Panc1 (cell line): Measurements from ENCODE around the gene MYH4. TPM values are rescaled to one million over a fixed set of nuclear protein-coding genes. Genes with fewer than 3 reads are reported as not detected.

ENCODE experiments used
- ATAC-seq: fragments of 200-7000 bp; cut with Tn5 transposase; 2 replicates; pipeline ENCODE4 v1.9.1; 2020; ENCODE audit warnings: mild to moderate bottlenecking, moderate library complexity
- BruUV-seq: library from RNA; stranded (reverse); fragments of 400-500 nt; replicated peaks from 2 replicates; lab custom pipeline; 2021; lab: Mats Ljungman, UMichigan
- CTCF ChIA-PET: fragments of 300-600 bp; sonication (Branson Sonifier 250); formaldehyde crosslinking; loops from one replicate; lab custom pipeline; 2022; ENCODE audit warnings: antibody characterized with exemption; lab: Charles Lee
- POLR2A ChIA-PET: fragments of 300-600 bp; sonication (Branson Sonifier 250); formaldehyde crosslinking; loops from one replicate; lab custom pipeline; 2022; ENCODE audit warnings: antibody characterized with exemption; lab: Charles Lee
- DNase-seq: peaks from one replicate; pipeline ENCODE4 v3.0.0-alpha.2; 2010; ENCODE audit warnings: low read depth, low spot score
- H3K27ac ChIP-seq: 2 replicates; pipeline ENCODE4 v1.5.1; 2011; ENCODE audit warnings: mild to moderate bottlenecking, low read length, inconsistent platforms
- H3K27me3 ChIP-seq: fragments of 200-500 bp; sonication (Bioruptor generic); 2 replicates; pipeline ENCODE4 v1.6.0; 2014; ENCODE audit warnings: low read length, inconsistent platforms; ENCODE audit not compliant: control insufficient read depth, insufficient read depth
- H3K36me3 ChIP-seq: fragments of 200-500 bp; sonication (Bioruptor generic); 2 replicates; pipeline ENCODE4 v1.5.1; 2014; ENCODE audit warnings: inconsistent platforms, mild to moderate bottlenecking, low read length, moderate library complexity; ENCODE audit not compliant: control insufficient read depth, insufficient read depth
- H3K4me1 ChIP-seq: 2 replicates; pipeline ENCODE4 v1.5.1; 2011; ENCODE audit warnings: inconsistent platforms, mild to moderate bottlenecking, low read length, moderate library complexity; ENCODE audit not compliant: control insufficient read depth, insufficient read depth
- H3K4me3 ChIP-seq, 2 experiments: 2 replicates each; pipeline ENCODE4 v1.5.1; 2011 to 2012; ENCODE audit warnings: low read depth in 2 of 2, low read length in 2 of 2, mild to moderate bottlenecking in 2 of 2, inconsistent platforms in 1 of 2, moderate library complexity in 1 of 2
- H3K9me3 ChIP-seq: fragments of 200-500 bp; sonication (Bioruptor generic); 2 replicates; pipeline ENCODE4 v1.5.1; 2014; ENCODE audit warnings: low read depth, mild to moderate bottlenecking, inconsistent platforms, low read length, moderate library complexity; ENCODE audit not compliant: control insufficient read depth, insufficient read depth
- CTCF ChIP-seq: fragments of 450-650 bp; IDR thresholded peaks from 2 replicates; pipeline ENCODE4 v1.5.1; 2017; ENCODE audit warnings: mild to moderate bottlenecking
- POLR2AphosphoS5 ChIP-seq: IDR thresholded peaks from 2 replicates; pipeline ENCODE4 v1.6.1; 2012; ENCODE audit warnings: mild to moderate bottlenecking, low read depth, low read length, moderate library complexity
- SIN3A ChIP-seq: IDR thresholded peaks from 2 replicates; pipeline ENCODE4 v1.6.1; 2012; ENCODE audit warnings: low read depth, mild to moderate bottlenecking, low read length, moderate library complexity, borderline replicate concordance; ENCODE audit not compliant: insufficient read depth
- TCF7L2 ChIP-seq: IDR thresholded peaks from 2 replicates; pipeline ENCODE4 v1.6.1; 2011; ENCODE audit warnings: mild to moderate bottlenecking, low read depth, low read length, inconsistent platforms
- in situ Hi-C: cut with HindIII; loops from 2 replicates; pipeline ENCODE4 v1.10.0; 2016; ENCODE audit warnings: low sequenced_read_pairs, low pct_unique_long_range_greater_than_20kb
- intact Hi-C: fragments of 100-400 bp; cut with micrococcal nuclease; formaldehyde crosslinking; loops from one replicate; pipeline ENCODE4 v1.10.0; 2022; ENCODE audit not compliant: unreplicated experiment
- total RNA-seq: library from RNA; stranded (reverse); gene quantifications from one replicate; pipeline ENCODE4 v1.2.1, GENCODE V29; 2021; ENCODE audit not compliant: unreplicated experiment
- TF ChIP-seq, protein P1 (sequence below), 2 experiments: IDR thresholded peaks; 2 replicates each; pipeline ENCODE4 v1.6.1; 2011 to 2012; ENCODE audit warnings: low read depth in 2 of 2, control low read depth in 1 of 2, low read length in 1 of 2, mild to moderate bottlenecking in 1 of 2, moderate library complexity in 1 of 2; ENCODE audit not compliant: insufficient read depth in 1 of 2

MYH4 gene
- total RNA-seq, 1 experiment from 2014 or later, result not detected

DNA sequence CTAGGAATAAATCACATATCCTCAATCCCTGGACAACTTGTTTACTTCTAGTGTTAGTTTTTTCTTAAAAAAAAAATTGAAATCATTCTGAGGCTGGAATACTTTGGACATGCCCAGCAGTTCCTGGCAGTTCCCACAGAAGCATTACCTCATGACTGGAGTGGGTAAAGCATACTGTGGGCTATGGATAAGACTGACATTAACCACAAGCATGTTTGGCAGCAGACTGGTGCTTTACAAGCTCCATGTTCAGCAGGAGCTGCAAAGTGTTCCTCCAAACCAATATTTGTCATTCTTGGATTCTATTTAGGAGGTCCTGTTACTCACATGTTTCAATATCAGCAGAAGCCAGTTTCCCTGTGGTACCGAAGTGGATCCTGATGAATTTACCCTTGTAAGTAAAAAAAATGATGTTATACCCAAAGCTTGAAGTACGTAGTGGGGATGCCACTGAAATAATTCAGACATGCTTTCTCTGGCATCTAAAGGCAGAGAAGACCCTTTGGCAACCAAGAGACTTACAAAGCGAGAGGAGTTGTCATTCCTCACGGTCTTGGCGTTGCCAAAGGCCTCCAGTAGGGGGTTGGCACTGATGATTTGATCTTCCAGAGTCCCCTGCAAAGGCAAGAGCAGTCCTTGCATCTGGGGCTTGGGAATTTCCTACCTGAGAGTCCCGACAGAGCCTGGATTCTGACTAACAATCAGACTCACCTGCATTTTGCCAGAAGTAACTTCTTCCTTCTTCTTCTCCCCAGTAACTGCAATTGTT lies 44.1 kb upstream of the MYH4 start:
- no peaks in the 10 kb centered on the region for H3K36me3 ChIP-seq
- no peaks in the 10 kb centered on the region for H3K4me1 ChIP-seq
- intact Hi-C loops, result no loop called here
- POLR2A ChIA-PET, result interaction anchor here (0.6 kb wide), 1 partner anchor 768 kb away, joined by 4 read pairs; no protein-coding TSS in a partner anchor
- no peak for ATAC-seq
- no peaks in the 10 kb centered on the region for H3K9me3 ChIP-seq
- in situ Hi-C loops, result no loop called here
- no peak overlapping the region for H3K4me3 ChIP-seq
- no TSS peak for BruUV-seq
- no peak overlapping the region for H3K27ac ChIP-seq
- CTCF ChIA-PET, result no interaction called here
- TF ChIP-seq, protein P1, sequence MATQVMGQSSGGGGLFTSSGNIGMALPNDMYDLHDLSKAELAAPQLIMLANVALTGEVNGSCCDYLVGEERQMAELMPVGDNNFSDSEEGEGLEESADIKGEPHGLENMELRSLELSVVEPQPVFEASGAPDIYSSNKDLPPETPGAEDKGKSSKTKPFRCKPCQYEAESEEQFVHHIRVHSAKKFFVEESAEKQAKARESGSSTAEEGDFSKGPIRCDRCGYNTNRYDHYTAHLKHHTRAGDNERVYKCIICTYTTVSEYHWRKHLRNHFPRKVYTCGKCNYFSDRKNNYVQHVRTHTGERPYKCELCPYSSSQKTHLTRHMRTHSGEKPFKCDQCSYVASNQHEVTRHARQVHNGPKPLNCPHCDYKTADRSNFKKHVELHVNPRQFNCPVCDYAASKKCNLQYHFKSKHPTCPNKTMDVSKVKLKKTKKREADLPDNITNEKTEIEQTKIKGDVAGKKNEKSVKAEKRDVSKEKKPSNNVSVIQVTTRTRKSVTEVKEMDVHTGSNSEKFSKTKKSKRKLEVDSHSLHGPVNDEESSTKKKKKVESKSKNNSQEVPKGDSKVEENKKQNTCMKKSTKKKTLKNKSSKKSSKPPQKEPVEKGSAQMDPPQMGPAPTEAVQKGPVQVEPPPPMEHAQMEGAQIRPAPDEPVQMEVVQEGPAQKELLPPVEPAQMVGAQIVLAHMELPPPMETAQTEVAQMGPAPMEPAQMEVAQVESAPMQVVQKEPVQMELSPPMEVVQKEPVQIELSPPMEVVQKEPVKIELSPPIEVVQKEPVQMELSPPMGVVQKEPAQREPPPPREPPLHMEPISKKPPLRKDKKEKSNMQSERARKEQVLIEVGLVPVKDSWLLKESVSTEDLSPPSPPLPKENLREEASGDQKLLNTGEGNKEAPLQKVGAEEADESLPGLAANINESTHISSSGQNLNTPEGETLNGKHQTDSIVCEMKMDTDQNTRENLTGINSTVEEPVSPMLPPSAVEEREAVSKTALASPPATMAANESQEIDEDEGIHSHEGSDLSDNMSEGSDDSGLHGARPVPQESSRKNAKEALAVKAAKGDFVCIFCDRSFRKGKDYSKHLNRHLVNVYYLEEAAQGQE (IDR thresholded peaks at IDR 0.05; ENCODE audit: insufficient read depth in 1 of 2, low read depth in 2 of 2, low read length in 1 of 2), result no peak
- TF ChIP-seq SIN3A (no peak), POLR2AphosphoS5 (no peak), TCF7L2 (no peak), CTCF (no peak)
- DNase-seq, result no peak
- H3K27me3 ChIP-seq, result no peaks in the 10 kb centered on the region

DNA sequence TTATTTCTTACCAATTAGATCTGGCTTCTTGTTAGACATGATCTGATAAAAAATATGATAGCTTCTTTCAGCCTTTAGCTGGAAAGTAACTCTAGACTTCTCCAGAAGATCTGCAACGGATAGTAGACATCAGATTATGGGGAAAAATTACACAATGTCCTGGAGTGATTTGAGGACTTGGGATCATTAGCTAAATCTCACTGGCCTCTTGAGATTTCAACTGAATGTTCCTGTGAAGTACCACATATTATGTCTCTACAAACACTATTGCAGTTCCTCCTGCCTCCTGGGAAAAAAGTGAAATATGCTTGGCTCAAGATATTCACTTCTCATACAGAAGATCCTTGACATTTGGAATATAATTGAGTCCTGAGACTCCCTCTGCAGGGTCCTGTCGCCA lies 43.5 kb upstream of the MYH4 start:
- no peaks in the 10 kb centered on the region for H3K4me1 ChIP-seq
- ATAC-seq (no peak), DNase-seq (no peak)
- H3K27me3 ChIP-seq, result no peaks in the 10 kb centered on the region
- H3K4me3 ChIP-seq, result no peak overlapping the region
- no peaks in the 10 kb centered on the region for H3K9me3 ChIP-seq
- H3K36me3 ChIP-seq, result no peaks in the 10 kb centered on the region
- in situ Hi-C loops (no loop called here), intact Hi-C loops (no loop called here)
- TF ChIP-seq POLR2AphosphoS5 (no peak), CTCF (no peak), SIN3A (no peak), TCF7L2 (no peak)
- TF ChIP-seq, protein P1 (IDR thresholded peaks at IDR 0.05; ENCODE audit: insufficient read depth in 1 of 2, low read depth in 2 of 2, low read length in 1 of 2), result no peak
- H3K27ac ChIP-seq, result no peak overlapping the region
- ChIA-PET POLR2A (interaction anchor here (0.6 kb wide), 1 partner anchor 769 kb away, joined by 4 read pairs; no protein-coding TSS in a partner anchor), CTCF (no interaction called here)
- no TSS peak for BruUV-seq
